ENCODE data around the gene ZNF438. TPM values are rescaled to one million over a fixed set of nuclear protein-coding genes. Genes with fewer than 3 reads are reported as not detected.

Gene ZNF438
- total and polyA plus RNA-seq, 4 donors: 7.8 to 19.2 (median 10.2) TPM

GRCh38 chr10:30818854-30819253 is 212.8 kb downstream of the ZNF438 start:
- ATAC-seq (ENCODE audit: insufficient read depth, low FRiP score) (no peak), DNase-seq (no peak)
- Histone ChIP-seq H3K27ac (ENCODE audit: low read depth in 1 of 2, low read length in 1 of 2) (peak overlapping the region in 1 of 2 donors; percentile 10), H3K36me3 (ENCODE audit: control insufficient read depth in 4 of 4, insufficient read depth in 4 of 4, low read length in 4 of 4) (no peaks in the 10 kb centered on the region), H3K9ac (ENCODE audit: insufficient read depth in 1 of 2, low read length in 2 of 2) (no peak overlapping the region), H3K4me1 (ENCODE audit: control insufficient read depth in 5 of 5, insufficient read depth in 5 of 5, low read length in 5 of 5) (peaks cover 0 to 39% (median 17%) of the 10 kb centered on the region in 5 donors), H3K9me3 (ENCODE audit: control insufficient read depth in 4 of 4, insufficient read depth in 3 of 4, low read length in 3 of 4) (no peaks in the 10 kb centered on the region), H3K27me3 (ENCODE audit: control insufficient read depth in 3 of 3, insufficient read depth in 3 of 3, low read length in 2 of 3) (no peaks in the 10 kb centered on the region), H3K4me3 (no peak overlapping the region)
- 92 to 93% methylated on average over 17 of the region's 17 CpGs for WGBS, 2 donors
- TF ChIP-seq CTCF (IDR thresholded peaks at IDR 0.05; ENCODE audit: control extremely low read depth, extremely low read depth): no peak

- ATAC-seq (ENCODE audit: insufficient read depth, low FRiP score) (peak; percentile 20), DNase-seq (peak in 2 of 3 donors; percentile 50 to 65)
- H3K9me3 ChIP-seq (ENCODE audit: control insufficient read depth in 4 of 4, insufficient read depth in 3 of 4, low read length in 3 of 4): no peaks in the 10 kb centered on the region
- H3K27ac ChIP-seq (ENCODE audit: low read depth in 1 of 2, low read length in 1 of 2): peak overlapping the region in 1 of 2 donors; percentile 10
- TF ChIP-seq CTCF (IDR thresholded peaks at IDR 0.05; ENCODE audit: control extremely low read depth, extremely low read depth): no peak
- no peaks in the 10 kb centered on the region for H3K27me3 ChIP-seq (ENCODE audit: control insufficient read depth in 3 of 3, insufficient read depth in 3 of 3, low read length in 2 of 3)
- WGBS, 2 donors: 47 to 55% methylated on average over 12 of the region's 12 CpGs
- H3K4me1 ChIP-seq (ENCODE audit: control insufficient read depth in 5 of 5, insufficient read depth in 5 of 5, low read length in 5 of 5): peaks cover 0 to 47% (median 20%) of the 10 kb centered on the region in 5 donors
- no peaks in the 10 kb centered on the region for H3K36me3 ChIP-seq (ENCODE audit: control insufficient read depth in 4 of 4, insufficient read depth in 4 of 4, low read length in 4 of 4)
- no peak overlapping the region for H3K4me3 ChIP-seq
- no peak overlapping the region for H3K9ac ChIP-seq (ENCODE audit: insufficient read depth in 1 of 2, low read length in 2 of 2)
Observed at GRCh38 chr10:30818010-30818660, 213.5 kb downstream of the ZNF438 start.

- 86 to 90% methylated on average over 5 of the region's 5 CpGs for WGBS, 2 donors
- ATAC-seq (ENCODE audit: insufficient read depth, low FRiP score) (no peak), DNase-seq (no peak)
Observed at GRCh38 chr10:30817541-30817940, 214.1 kb downstream of the ZNF438 start.

More at GRCh38 chr10:30817541-30817940, 214.1 kb downstream of the ZNF438 start:
- Histone ChIP-seq H3K27ac (ENCODE audit: low read depth in 1 of 2, low read length in 1 of 2) (no peak overlapping the region), H3K9ac (ENCODE audit: insufficient read depth in 1 of 2, low read length in 2 of 2) (no peak overlapping the region), H3K27me3 (ENCODE audit: control insufficient read depth in 3 of 3, insufficient read depth in 3 of 3, low read length in 2 of 3) (no peaks in the 10 kb centered on the region), H3K4me1 (ENCODE audit: control insufficient read depth in 5 of 5, insufficient read depth in 5 of 5, low read length in 5 of 5) (peaks cover 0 to 53% (median 20%) of the 10 kb centered on the region in 5 donors), H3K4me3 (no peak overlapping the region), H3K36me3 (ENCODE audit: control insufficient read depth in 4 of 4, insufficient read depth in 4 of 4, low read length in 4 of 4) (no peaks in the 10 kb centered on the region), H3K9me3 (ENCODE audit: control insufficient read depth in 4 of 4, insufficient read depth in 3 of 4, low read length in 3 of 4) (no peaks in the 10 kb centered on the region)
- TF ChIP-seq CTCF (IDR thresholded peaks at IDR 0.05; ENCODE audit: control extremely low read depth, extremely low read depth): no peak

All from lung (tissue), 12 donors.